Measurements from ENCODE around the gene LNX2. TPM values are rescaled to one million over a fixed set of nuclear protein-coding genes. Genes with fewer than 3 reads are reported as not detected.

Gene LNX2
- total RNA-seq, 2 experiments from 2014 or later: 8.0 to 8.1 TPM

DNA sequence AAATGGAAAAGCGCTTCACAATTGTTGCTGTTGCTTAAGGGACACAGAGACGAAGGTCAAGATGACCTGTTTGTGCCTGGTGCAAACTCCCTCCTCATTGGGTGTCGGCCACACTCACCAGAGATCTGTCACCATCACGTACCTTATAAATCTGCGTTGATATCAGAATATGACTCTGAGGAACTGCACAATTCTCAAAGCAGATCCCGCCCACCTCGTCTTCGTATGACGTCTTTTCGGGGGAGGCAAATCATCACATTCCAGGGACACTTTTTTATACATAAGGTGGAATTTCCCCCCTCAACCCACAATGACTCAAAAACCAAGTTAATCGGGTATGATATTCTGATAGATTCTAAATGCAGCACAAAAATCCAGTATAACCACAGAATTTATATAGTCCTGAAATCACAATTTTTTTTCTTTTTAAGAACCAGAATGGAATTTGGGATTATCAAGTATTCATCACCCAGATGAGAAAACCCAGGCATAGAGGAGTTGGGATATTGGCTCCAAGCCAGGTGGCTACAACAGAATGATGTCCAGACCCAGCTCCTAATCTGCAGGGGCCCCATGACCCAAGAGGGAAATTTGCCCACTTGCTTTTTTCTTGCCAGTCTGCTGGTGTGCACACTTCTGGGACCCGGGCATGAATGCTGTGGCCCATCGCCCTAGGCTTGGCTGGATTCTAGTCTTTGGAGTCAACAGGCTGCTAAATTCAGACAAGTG is 119.4 kb downstream of the LNX2 start:
- no peaks in the 10 kb centered on the region for H3K9me3 Mint-ChIP-seq
- no peak overlapping the region for H3K27ac Mint-ChIP-seq
- no peaks in the 10 kb centered on the region for H3K27me3 Mint-ChIP-seq
- ChIA-PET CTCF (no interaction called here), POLR2A (no interaction called here)
- no peak for DNase-seq
- H3K4me3 Mint-ChIP-seq: no peak overlapping the region
- H3K4me1 Mint-ChIP-seq: no peaks in the 10 kb centered on the region
- no peaks in the 10 kb centered on the region for H3K36me3 Mint-ChIP-seq (ENCODE audit: low read depth)

GRCh38 chr13:27497563-27498230 is 122.6 kb downstream of the LNX2 start:
- Mint-ChIP-seq H3K27me3 (no peaks in the 10 kb centered on the region), H3K9me3 (no peaks in the 10 kb centered on the region), H3K4me3 (no peak overlapping the region), H3K36me3 (ENCODE audit: low read depth) (no peaks in the 10 kb centered on the region), H3K27ac (no peak overlapping the region), H3K4me1 (no peaks in the 10 kb centered on the region)
- ChIA-PET CTCF (no interaction called here), POLR2A (no interaction called here)
- no peak for DNase-seq

DNA sequence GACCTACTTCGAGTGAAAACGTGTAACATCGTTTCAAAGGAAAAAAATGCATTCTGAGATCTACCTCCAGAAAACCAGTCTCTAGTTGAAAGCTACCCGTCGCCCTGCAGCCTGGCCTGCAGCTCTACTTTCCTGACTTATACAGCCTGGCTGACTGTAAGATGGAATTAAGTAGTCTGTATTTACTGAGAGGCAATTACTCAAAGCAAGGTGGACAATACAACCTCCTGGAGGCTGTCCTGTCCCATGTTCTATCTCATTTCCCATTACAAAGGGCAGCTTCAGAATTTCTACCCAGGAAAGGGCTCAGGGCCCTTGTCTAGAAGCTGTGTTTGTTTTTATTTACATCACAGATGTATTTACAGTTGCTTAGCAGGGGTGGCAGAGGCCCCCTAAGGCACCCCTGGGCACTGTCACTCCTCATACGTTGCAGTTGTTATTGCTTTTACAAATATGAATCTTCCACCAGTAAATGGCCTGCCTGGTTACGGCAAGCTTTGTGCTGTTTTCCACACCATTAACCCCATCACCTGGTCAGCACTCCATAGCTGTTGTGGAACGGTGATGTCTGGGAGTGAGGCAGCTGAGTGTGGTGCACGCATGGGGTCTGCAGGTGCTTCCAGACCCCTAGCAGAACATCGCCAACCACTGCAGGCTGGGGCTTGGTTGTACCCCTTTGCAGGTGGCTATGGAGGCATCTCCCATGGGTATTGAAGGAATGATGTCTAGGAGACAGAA is 123.6 kb downstream of the LNX2 start:
- POLR2A ChIA-PET: interaction anchor here (1.0 kb wide), 1 partner anchor 104 kb away, joined by 3 read pairs; no protein-coding TSS in a partner anchor
- CTCF ChIA-PET: no interaction called here
- H3K27ac Mint-ChIP-seq: no peak overlapping the region
- no peaks in the 10 kb centered on the region for H3K27me3 Mint-ChIP-seq
- no peaks in the 10 kb centered on the region for H3K9me3 Mint-ChIP-seq
- H3K4me3 Mint-ChIP-seq: no peak overlapping the region
- no peaks in the 10 kb centered on the region for H3K36me3 Mint-ChIP-seq (ENCODE audit: low read depth)
- H3K4me1 Mint-ChIP-seq: no peaks in the 10 kb centered on the region
- no peak for DNase-seq

GRCh38 chr13:27496006-27496405 is 124.3 kb downstream of the LNX2 start:
- ChIA-PET POLR2A (no interaction called here), CTCF (no interaction called here)
- Mint-ChIP-seq H3K27me3 (no peaks in the 10 kb centered on the region), H3K4me1 (no peaks in the 10 kb centered on the region), H3K36me3 (ENCODE audit: low read depth) (no peaks in the 10 kb centered on the region), H3K4me3 (no peak overlapping the region), H3K27ac (no peak overlapping the region), H3K9me3 (no peaks in the 10 kb centered on the region)
- no peak for DNase-seq

Other genes with a start within 250 kb of the LNX2 start
- gene GTF3A, start 195.9 kb downstream of the LNX2 start, total RNA-seq: 100 to 1,000 TPM; 187 to 189 TPM
- gene MTIF3, start 170.0 kb downstream of the LNX2 start, total RNA-seq: 10 to 100 TPM; 61.6 to 61.8 TPM
- gene POLR1D, start 1.4 kb upstream of the LNX2 start, total RNA-seq: 100 to 1,000 TPM; 125 to 127 TPM
- not detected for gene GSX1, start 172.0 kb upstream of the LNX2 start, total RNA-seq

All from activated CD4-positive, alpha-beta memory T cell treated with anti-CD3 and anti-CD28 coated beads, Interleukin-2, amount 10 ng/mL, durations not matched to agents 7 days and 5 days (primary cell).